Activated T-cell treated with anti-CD3 and anti-CD28 coated beads, Interleukin-2, amount 50 U/mL, for 24 hours (primary cell): ENCODE measurements around the gene MEGF10.

ENCODE experiments used
- DNase-seq: peaks from one replicate; pipeline ENCODE4 v3.0.0-alpha.2; 2020
- H3K27ac Mint-ChIP-seq: 2 replicates; pipeline ENCODE4 v1.8.0; 2020; ENCODE audit warnings: mild to moderate bottlenecking, mixed read lengths
- H3K27me3 Mint-ChIP-seq: 2 replicates; pipeline ENCODE4 v1.8.0; 2020; ENCODE audit warnings: mixed read lengths
- H3K36me3 Mint-ChIP-seq: 2 replicates; pipeline ENCODE4 v1.8.0; 2020; ENCODE audit warnings: low read depth, mixed read lengths
- H3K4me1 Mint-ChIP-seq: 2 replicates; pipeline ENCODE4 v1.8.0; 2020; ENCODE audit warnings: low read depth, mixed read lengths
- H3K4me3 Mint-ChIP-seq: 2 replicates; pipeline ENCODE4 v1.8.0; 2020; ENCODE audit warnings: mild to moderate bottlenecking, moderate library complexity, mixed read lengths
- H3K9me3 Mint-ChIP-seq: 2 replicates; pipeline ENCODE4 v1.8.0; 2020; ENCODE audit warnings: mixed read lengths

Gene MEGF10

GRCh38 chr5:127326976-127327755, 36.6 kb downstream of the MEGF10 start:
- Mint-ChIP-seq H3K27me3 (peaks cover 29% of the 10 kb centered on the region), H3K36me3 (no peaks in the 10 kb centered on the region), H3K9me3 (no peaks in the 10 kb centered on the region), H3K4me3 (no peak overlapping the region), H3K27ac (no peak overlapping the region), H3K4me1 (peaks cover 1% of the 10 kb centered on the region)
- no peak for DNase-seq

- no peak for DNase-seq
Observed at GRCh38 chr5:127330116-127330515, 39.5 kb downstream of the MEGF10 start.

GRCh38 chr5:127331890-127332649, 41.5 kb downstream of the MEGF10 start:
- no peak for DNase-seq
- Mint-ChIP-seq H3K27ac (no peak overlapping the region), H3K36me3 (no peaks in the 10 kb centered on the region), H3K4me3 (no peak overlapping the region), H3K4me1 (peaks cover 1% of the 10 kb centered on the region), H3K9me3 (no peaks in the 10 kb centered on the region), H3K27me3 (peaks cover 54% of the 10 kb centered on the region)

More at GRCh38 chr5:127330116-127330515, 39.5 kb downstream of the MEGF10 start:
- Mint-ChIP-seq H3K27ac (no peak overlapping the region), H3K9me3 (no peaks in the 10 kb centered on the region), H3K36me3 (no peaks in the 10 kb centered on the region), H3K27me3 (peaks cover 46% of the 10 kb centered on the region), H3K4me1 (peaks cover 1% of the 10 kb centered on the region), H3K4me3 (no peak overlapping the region)

- H3K27ac Mint-ChIP-seq: no peak overlapping the region
- no peak overlapping the region for H3K4me3 Mint-ChIP-seq
- H3K27me3 Mint-ChIP-seq: peaks cover 49% of the 10 kb centered on the region
- H3K36me3 Mint-ChIP-seq: no peaks in the 10 kb centered on the region
- peaks cover 1% of the 10 kb centered on the region for H3K4me1 Mint-ChIP-seq
- H3K9me3 Mint-ChIP-seq: no peaks in the 10 kb centered on the region
- DNase-seq: no peak
Observed at GRCh38 chr5:127333483-127333882, 42.9 kb downstream of the MEGF10 start.

GRCh38 chr5:127335381-127335780, 44.8 kb downstream of the MEGF10 start:
- Mint-ChIP-seq H3K27me3 (peaks cover 35% of the 10 kb centered on the region), H3K27ac (no peak overlapping the region), H3K4me3 (no peak overlapping the region), H3K9me3 (no peaks in the 10 kb centered on the region), H3K4me1 (peaks cover 1% of the 10 kb centered on the region), H3K36me3 (no peaks in the 10 kb centered on the region)
- DNase-seq: no peak

- Mint-ChIP-seq H3K27me3 (peaks cover 20% of the 10 kb centered on the region), H3K9me3 (no peaks in the 10 kb centered on the region), H3K36me3 (no peaks in the 10 kb centered on the region), H3K4me1 (no peaks in the 10 kb centered on the region), H3K27ac (no peak overlapping the region), H3K4me3 (no peak overlapping the region)
- DNase-seq: no peak
Observed at GRCh38 chr5:127337876-127338275, 47.3 kb downstream of the MEGF10 start.

- H3K36me3 Mint-ChIP-seq: no peaks in the 10 kb centered on the region
- DNase-seq: no peak
- H3K4me3 Mint-ChIP-seq: no peak overlapping the region
- H3K9me3 Mint-ChIP-seq: no peaks in the 10 kb centered on the region
- peaks cover 17% of the 10 kb centered on the region for H3K27me3 Mint-ChIP-seq
- H3K27ac Mint-ChIP-seq: no peak overlapping the region
- H3K4me1 Mint-ChIP-seq: no peaks in the 10 kb centered on the region
Observed at GRCh38 chr5:127338501-127338900, 47.9 kb downstream of the MEGF10 start.

- no peaks in the 10 kb centered on the region for H3K4me1 Mint-ChIP-seq
- DNase-seq: no peak
- no peaks in the 10 kb centered on the region for H3K36me3 Mint-ChIP-seq
- H3K27me3 Mint-ChIP-seq: peaks cover 4% of the 10 kb centered on the region
- no peak overlapping the region for H3K4me3 Mint-ChIP-seq
- no peak overlapping the region for H3K27ac Mint-ChIP-seq
- no peaks in the 10 kb centered on the region for H3K9me3 Mint-ChIP-seq
Observed at GRCh38 chr5:127340606-127341005, 50.0 kb downstream of the MEGF10 start.

- H3K27ac Mint-ChIP-seq: no peak overlapping the region
- H3K9me3 Mint-ChIP-seq: no peaks in the 10 kb centered on the region
- peaks cover 4% of the 10 kb centered on the region for H3K27me3 Mint-ChIP-seq
- H3K4me3 Mint-ChIP-seq: no peak overlapping the region
- no peak for DNase-seq
- no peaks in the 10 kb centered on the region for H3K4me1 Mint-ChIP-seq
- no peaks in the 10 kb centered on the region for H3K36me3 Mint-ChIP-seq
Observed at GRCh38 chr5:127342364-127342763, 51.8 kb downstream of the MEGF10 start.

GRCh38 chr5:127343313-127343712, 52.7 kb downstream of the MEGF10 start:
- Mint-ChIP-seq H3K27me3 (peaks cover 4% of the 10 kb centered on the region), H3K36me3 (no peaks in the 10 kb centered on the region), H3K4me3 (no peak overlapping the region), H3K9me3 (no peaks in the 10 kb centered on the region), H3K4me1 (no peaks in the 10 kb centered on the region), H3K27ac (no peak overlapping the region)
- DNase-seq: no peak

- Mint-ChIP-seq H3K4me1 (no peaks in the 10 kb centered on the region), H3K27ac (no peak overlapping the region), H3K27me3 (peaks cover 4% of the 10 kb centered on the region)
Observed at GRCh38 chr5:127343866-127344265, 53.3 kb downstream of the MEGF10 start.

GRCh38 chr5:127344931-127345330, 54.3 kb downstream of the MEGF10 start:
- H3K9me3 Mint-ChIP-seq: no peaks in the 10 kb centered on the region
- no peak for DNase-seq
- H3K4me1 Mint-ChIP-seq: no peaks in the 10 kb centered on the region
- H3K27ac Mint-ChIP-seq: no peak overlapping the region
- no peaks in the 10 kb centered on the region for H3K36me3 Mint-ChIP-seq
- no peak overlapping the region for H3K4me3 Mint-ChIP-seq
- peaks cover 4% of the 10 kb centered on the region for H3K27me3 Mint-ChIP-seq

More at GRCh38 chr5:127343866-127344265, 53.3 kb downstream of the MEGF10 start:
- no peaks in the 10 kb centered on the region for H3K9me3 Mint-ChIP-seq
- no peaks in the 10 kb centered on the region for H3K36me3 Mint-ChIP-seq
- no peak overlapping the region for H3K4me3 Mint-ChIP-seq
- DNase-seq: no peak

- H3K4me1 Mint-ChIP-seq: no peaks in the 10 kb centered on the region
- no peak for DNase-seq
- no peak overlapping the region for H3K4me3 Mint-ChIP-seq
- H3K9me3 Mint-ChIP-seq: no peaks in the 10 kb centered on the region
- H3K27me3 Mint-ChIP-seq: peaks cover 2% of the 10 kb centered on the region
- H3K36me3 Mint-ChIP-seq: no peaks in the 10 kb centered on the region
- H3K27ac Mint-ChIP-seq: no peak overlapping the region
Observed at GRCh38 chr5:127351418-127351817, 60.8 kb downstream of the MEGF10 start.

- Mint-ChIP-seq H3K36me3 (no peaks in the 10 kb centered on the region), H3K9me3 (no peaks in the 10 kb centered on the region), H3K4me3 (no peak overlapping the region), H3K27me3 (peaks cover 2% of the 10 kb centered on the region), H3K27ac (no peak overlapping the region), H3K4me1 (no peaks in the 10 kb centered on the region)
- no peak for DNase-seq
Observed at GRCh38 chr5:127352068-127352467, 61.5 kb downstream of the MEGF10 start.

GRCh38 chr5:127353327-127353726, 62.7 kb downstream of the MEGF10 start:
- Mint-ChIP-seq H3K27ac (no peak overlapping the region), H3K36me3 (no peaks in the 10 kb centered on the region), H3K4me3 (no peak overlapping the region), H3K4me1 (no peaks in the 10 kb centered on the region), H3K27me3 (peaks cover 9% of the 10 kb centered on the region), H3K9me3 (no peaks in the 10 kb centered on the region)
- DNase-seq: no peak
